COLO668 (cell line): ENCODE results near the gene ZFY.
"Not testable (repeated sequence)": the region's sequence is repeated elsewhere in the genome, so short reads cannot be mapped to it uniquely, and the experiment has no call there.

Source experiments
- DNase-seq: peaks from one replicate; lab custom pipeline; 2025; ENCODE audit not compliant: unreplicated experiment; lab: John Stamatoyannopoulos, UW

The ZFY gene

DNA sequence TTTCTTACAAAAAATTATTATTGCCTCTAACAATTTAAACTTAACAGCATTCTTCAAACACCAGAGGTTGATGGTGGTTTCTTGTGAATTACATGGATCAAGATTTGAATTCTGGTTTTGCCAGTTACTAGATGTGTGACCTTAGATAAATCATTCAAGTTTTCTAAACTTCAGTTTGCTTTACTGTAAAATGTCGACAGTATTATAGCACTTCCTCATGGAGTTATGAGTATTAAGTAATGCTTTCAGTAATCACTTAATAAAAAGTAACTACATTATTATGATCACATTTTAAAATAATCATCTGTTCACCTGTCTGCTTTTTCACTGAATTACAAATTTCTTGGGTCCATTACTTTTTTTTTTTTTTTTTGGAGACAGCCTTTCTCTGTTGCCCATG lies 37.5 kb downstream of the ZFY start:
- DNase-seq: no peak

DNA sequence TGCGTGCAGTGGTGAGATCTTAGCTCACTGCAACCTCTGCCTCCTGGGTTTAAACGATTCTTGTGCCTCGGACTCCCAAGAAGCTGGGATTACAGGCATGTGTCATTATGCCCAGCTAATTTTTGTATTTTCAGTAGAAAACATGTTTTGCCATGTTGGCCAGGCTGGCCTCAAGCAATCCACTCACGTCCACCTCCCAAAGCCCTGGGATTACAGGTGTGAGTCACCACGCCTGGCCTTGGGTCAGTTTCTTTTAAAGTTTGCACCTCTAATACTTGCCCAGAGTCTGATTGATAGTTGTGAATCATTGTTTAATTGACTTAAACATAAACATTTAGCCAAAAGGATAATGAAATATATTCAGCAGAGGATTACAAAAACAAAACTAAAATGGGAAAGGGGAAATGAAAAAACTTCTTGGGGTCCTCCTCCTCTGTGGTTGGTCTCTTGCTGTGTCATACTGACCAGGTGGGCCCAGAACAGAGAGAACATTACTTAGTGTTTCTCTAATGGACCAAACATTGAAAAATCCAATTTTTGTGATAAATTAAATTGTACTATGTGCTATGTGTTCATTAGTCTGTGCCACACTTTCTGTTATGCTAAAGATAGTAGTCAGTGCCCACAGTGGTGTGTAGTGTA lies 38.0 kb downstream of the ZFY start:
- no peak for DNase-seq

DNA sequence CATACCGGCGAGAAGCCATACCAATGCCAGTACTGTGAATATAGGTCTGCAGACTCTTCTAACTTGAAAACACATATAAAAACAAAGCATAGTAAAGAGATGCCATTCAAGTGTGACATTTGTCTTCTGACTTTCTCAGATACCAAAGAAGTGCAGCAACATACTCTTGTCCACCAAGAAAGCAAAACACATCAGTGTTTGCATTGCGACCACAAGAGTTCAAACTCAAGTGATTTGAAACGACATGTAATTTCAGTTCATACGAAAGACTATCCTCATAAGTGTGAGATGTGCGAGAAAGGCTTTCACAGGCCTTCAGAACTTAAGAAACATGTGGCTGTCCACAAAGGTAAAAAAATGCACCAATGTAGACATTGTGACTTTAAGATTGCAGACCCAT lies 44.1 kb downstream of the ZFY start:
- DNase-seq: no peak

GRCh38 chrY:2984491-2984890 lies 49.3 kb downstream of the ZFY start:
- DNase-seq: no peak

DNA sequence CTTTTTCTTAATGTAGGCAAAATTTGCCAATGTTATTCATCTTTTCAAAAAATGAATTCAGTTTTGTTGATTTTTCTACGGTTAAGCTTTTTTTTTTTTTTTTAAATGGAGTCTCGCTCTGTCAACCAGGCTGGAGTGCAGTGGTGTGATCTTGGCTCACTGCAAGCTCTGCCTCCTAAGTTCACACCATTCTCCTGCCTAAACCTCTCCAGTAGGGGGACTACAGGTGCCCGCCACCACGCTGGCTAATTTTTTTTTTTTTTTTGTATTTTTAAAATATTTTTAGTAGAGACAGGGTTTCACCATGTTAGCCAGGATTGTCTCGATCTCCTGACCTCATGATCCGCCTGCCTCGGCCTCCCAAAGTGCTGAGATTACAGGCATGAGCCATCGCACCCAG lies 52.0 kb downstream of the ZFY start:
- DNase-seq: not testable (repeated sequence)

DNA sequence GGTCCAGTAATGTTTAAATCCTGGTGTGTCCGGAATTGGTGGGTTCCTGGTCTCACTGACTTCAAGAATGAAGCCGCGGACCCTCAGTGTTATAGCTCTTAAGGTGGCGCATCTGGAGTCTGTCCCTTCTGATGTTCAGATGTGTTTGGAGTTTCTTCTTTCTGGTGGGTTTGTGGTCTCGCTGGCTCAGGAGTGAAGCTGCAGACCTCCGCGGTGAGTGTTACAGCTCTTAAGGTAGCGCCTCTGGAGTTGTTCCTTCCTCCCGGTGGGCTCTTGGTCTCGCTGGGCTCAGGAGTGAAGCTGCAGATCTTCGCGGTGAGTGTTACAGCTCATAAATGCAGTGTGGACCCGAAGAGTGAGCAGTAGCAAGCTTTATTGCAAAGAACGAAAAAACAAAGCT lies 62.2 kb downstream of the ZFY start:
- DNase-seq: not testable (repeated sequence)

GRCh38 chrY:3002190-3002589 lies 67.0 kb downstream of the ZFY start:
- no peak for DNase-seq

- no peak for DNase-seq
These were observed 67.7 kb downstream of the ZFY start for GRCh38 chrY:3002680-3003515.

DNA sequence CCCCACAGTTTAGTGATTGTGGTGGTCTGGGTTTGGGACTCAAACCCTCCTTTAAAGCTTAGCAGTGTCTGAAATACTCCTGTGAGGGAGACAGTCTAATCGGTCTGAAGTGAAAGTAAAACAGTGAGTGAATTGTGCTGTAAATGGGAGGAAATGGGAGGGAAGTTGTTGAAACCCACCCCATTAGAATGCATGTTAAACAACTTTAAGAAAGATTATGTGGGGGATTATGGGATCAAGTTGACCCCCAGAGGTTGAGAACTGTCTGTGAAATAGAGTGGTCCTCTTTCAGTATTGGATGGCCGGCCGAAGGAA lies 68.3 kb downstream of the ZFY start:
- no peak for DNase-seq

DNA sequence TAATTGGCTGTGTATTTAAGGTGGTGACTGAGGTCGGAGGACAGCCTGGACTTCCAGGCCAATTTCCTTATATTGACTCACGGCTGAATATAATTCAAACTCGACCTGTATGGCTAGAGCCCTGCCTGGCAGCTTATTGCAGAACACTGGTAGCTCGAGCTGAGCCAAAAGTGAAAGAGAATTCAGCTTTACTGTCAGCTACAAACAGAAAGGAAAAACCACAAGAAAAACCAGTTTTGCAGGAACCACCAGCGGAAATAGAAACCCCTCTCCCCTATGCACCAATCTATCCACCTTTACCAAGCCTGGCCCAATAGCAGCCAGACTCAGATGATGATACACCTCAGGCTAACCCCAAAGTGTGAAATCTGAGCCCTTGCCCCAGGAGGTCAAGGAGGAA lies 68.7 kb downstream of the ZFY start:
- DNase-seq: no peak

DNA sequence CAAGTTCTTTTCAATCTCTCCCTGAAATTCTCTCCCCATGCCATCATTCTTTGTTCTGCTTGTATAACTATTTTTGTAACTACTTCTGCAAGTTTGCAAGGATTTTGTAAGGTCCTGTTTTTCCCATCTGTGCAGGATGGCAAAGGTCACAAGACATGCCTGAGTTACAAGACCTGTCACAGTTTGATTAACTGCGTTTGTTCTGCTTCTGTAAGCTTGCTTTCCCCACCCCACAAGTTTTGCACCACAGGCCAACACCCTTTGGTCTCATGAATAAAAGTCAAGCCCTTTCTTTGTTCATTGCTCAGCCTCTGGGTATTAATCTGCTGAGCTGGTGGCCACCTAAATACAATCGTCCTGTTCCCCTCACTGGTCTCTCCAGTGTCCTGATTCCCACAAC lies 70.8 kb downstream of the ZFY start:
- DNase-seq: not testable (repeated sequence)

DNA sequence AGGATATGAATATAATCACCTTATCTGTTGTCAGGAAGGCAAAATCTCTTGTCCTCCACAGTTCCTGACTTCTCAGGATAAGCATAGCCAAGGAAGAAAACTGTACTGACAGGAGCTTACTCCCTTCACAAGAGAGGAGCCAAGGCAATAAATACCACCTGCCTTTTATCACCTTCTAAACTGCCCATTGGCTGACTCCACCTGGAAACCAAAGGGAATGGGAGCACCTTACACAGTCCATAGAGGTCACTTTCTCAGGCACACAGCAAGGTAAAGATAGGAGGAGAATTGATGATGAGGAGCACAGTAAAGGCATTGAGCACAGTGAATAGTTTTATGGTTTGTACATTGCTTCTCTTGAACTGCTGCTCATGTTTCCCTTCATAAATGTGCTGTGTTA lies 72.8 kb downstream of the ZFY start:
- DNase-seq: no peak

- DNase-seq: no peak
These were observed 77.0 kb downstream of the ZFY start for GRCh38 chrY:3012226-3012625.

- DNase-seq: no peak
These were observed 81.4 kb downstream of the ZFY start for GRCh38 chrY:3016594-3016993.

GRCh38 chrY:3018546-3018945 lies 83.4 kb downstream of the ZFY start:
- no peak for DNase-seq

- DNase-seq: no peak
These were observed 84.4 kb downstream of the ZFY start for GRCh38 chrY:3019584-3019983.

DNA sequence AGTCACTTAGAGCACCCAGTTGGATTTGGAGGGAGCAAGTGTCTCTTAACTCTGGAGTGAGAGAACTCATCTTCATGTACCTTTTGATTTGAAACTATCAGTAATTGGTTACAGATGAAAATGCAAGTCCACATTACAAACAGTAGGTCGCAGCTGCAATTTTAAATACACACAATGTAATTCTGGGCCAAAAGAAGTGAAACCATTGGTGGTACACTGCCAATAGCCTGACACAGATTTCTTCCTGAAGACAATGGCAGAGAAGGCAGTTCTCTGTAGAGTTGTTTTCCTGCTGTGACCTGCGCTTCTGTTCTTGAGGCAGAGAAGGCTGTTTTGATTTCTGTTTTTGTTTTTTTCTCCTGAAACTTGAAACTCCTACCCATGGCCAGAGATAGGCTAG lies 86.0 kb downstream of the ZFY start:
- no peak for DNase-seq

GRCh38 chrY:3023606-3024005 lies 88.4 kb downstream of the ZFY start:
- no peak for DNase-seq

GRCh38 chrY:3025357-3025756 lies 90.2 kb downstream of the ZFY start:
- no peak for DNase-seq
